ENCODE measurements around the gene UBE2C.

Gene UBE2C

GRCh38 chr20:45833883-45834796, 21.7 kb downstream of the UBE2C start:
- DNase-seq, result peak; percentile 35

- no peak for DNase-seq
Observed at GRCh38 chr20:45834797-45835161, 22.3 kb downstream of the UBE2C start.

GRCh38 chr20:45835329-45835765, 22.9 kb downstream of the UBE2C start:
- no peak for DNase-seq

- no peak for DNase-seq
Observed at GRCh38 chr20:45835825-45836224, 23.4 kb downstream of the UBE2C start.

GRCh38 chr20:45836841-45837240, 24.4 kb downstream of the UBE2C start:
- DNase-seq, result no peak

- DNase-seq, result no peak
Observed at GRCh38 chr20:45840700-45841198, 28.3 kb downstream of the UBE2C start.

- no peak for DNase-seq
Observed at GRCh38 chr20:45841407-45842129, 29.1 kb downstream of the UBE2C start.

- DNase-seq, result no peak
Observed at GRCh38 chr20:45842169-45842812, 29.8 kb downstream of the UBE2C start.

GRCh38 chr20:45843506-45843905, 31.1 kb downstream of the UBE2C start:
- DNase-seq, result no peak

- DNase-seq, result no peak
Observed at GRCh38 chr20:45845452-45845851, 33.0 kb downstream of the UBE2C start.

- DNase-seq, result no peak
Observed at GRCh38 chr20:45848421-45848820, 36.0 kb downstream of the UBE2C start.

GRCh38 chr20:45848969-45849582, 36.6 kb downstream of the UBE2C start:
- DNase-seq, result no peak

GRCh38 chr20:45850238-45850637, 37.8 kb downstream of the UBE2C start:
- DNase-seq, result no peak

GRCh38 chr20:45850926-45851325, 38.5 kb downstream of the UBE2C start:
- DNase-seq, result no peak

- DNase-seq, result no peak
Observed at GRCh38 chr20:45851501-45851900, 39.1 kb downstream of the UBE2C start.

GRCh38 chr20:45852326-45852725, 39.9 kb downstream of the UBE2C start:
- DNase-seq, result no peak

- no peak for DNase-seq
Observed at GRCh38 chr20:45853484-45853883, 41.0 kb downstream of the UBE2C start.

GRCh38 chr20:45857114-45857881, 44.9 kb downstream of the UBE2C start, which contains the start of the genes ACOT8 and ZSWIM3:
Gene ACOT8 (minus strand): TSS chr20:45857392. CDS start chr20:45857315, 77 bp downstream.
Gene ZSWIM3 (plus strand): TSS chr20:45857614. CDS start chr20:45857826, 212 bp downstream.
- peak; percentile 98 for DNase-seq

- peak; percentile 40 for DNase-seq
Observed at GRCh38 chr20:45857882-45858216, 45.4 kb downstream of the UBE2C start.

- no peak for DNase-seq
Observed at GRCh38 chr20:45859916-45860315, 47.5 kb downstream of the UBE2C start.

GRCh38 chr20:45860560-45861220, 48.2 kb downstream of the UBE2C start:
- DNase-seq, result no peak

Measured in stimulated activated CD4-positive, alpha-beta T cell treated with anti-CD3 and anti-CD28 coated beads, Interleukin-4, amount 100 ng/mL, for 24 hours (primary cell).